CD14-positive monocyte (primary cell): Measurements from ENCODE around the gene ZBTB37. TPM values are rescaled to one million over a fixed set of nuclear protein-coding genes. Genes with fewer than 3 reads are reported as not detected.
A peak's percentile ranks its signal among the peaks of the same experiment; 100 is the strongest.

Source experiments
- DNase-seq, 3 donors: peaks; one replicate each; pipeline ENCODE4 v3.0.0-alpha.2; 2011 to 2022
- H2AFZ ChIP-seq: 2 replicates; pipeline ENCODE4 v1.6.0; 2012; ENCODE audit warnings: mild to moderate bottlenecking, low read depth, low read length, inconsistent platforms; ENCODE audit not compliant: insufficient read depth, poor library complexity, severe bottlenecking
- H3K27ac ChIP-seq, 2 donors: 1 replicate in 1 of 2; 2 replicates in 1 of 2; pipeline ENCODE4 v1.5.1; 2012 to 2013; ENCODE audit warnings: low read length in 2 of 2, control low read depth in 1 of 2, inconsistent platforms in 1 of 2, low read depth in 1 of 2, mild to moderate bottlenecking in 1 of 2
- H3K27me3 ChIP-seq, 2 donors: one replicate each; pipeline versions ENCODE4 v1.6.0 to v1.6.1; 2011 to 2013; ENCODE audit warnings: low read length in 2 of 2; ENCODE audit not compliant: control insufficient read depth in 2 of 2, insufficient read depth in 2 of 2
- H3K36me3 ChIP-seq, 2 donors: replicated peaks in 1 of 2; 1 replicate in 1 of 2; 2 replicates in 1 of 2; pipeline versions ENCODE4 v1.5.1 to v1.6.1; 2012 to 2013; ENCODE audit warnings: low read length in 2 of 2, control low read depth in 1 of 2, inconsistent platforms in 1 of 2, mild to moderate bottlenecking in 1 of 2; ENCODE audit not compliant: insufficient read depth in 2 of 2, control insufficient read depth in 1 of 2
- H3K4me1 ChIP-seq, 2 donors: 1 replicate in 1 of 2; 2 replicates in 1 of 2; pipeline versions ENCODE4 v1.5.1 to v1.6.1; 2012 to 2013; ENCODE audit warnings: low read length in 2 of 2, control low read depth in 1 of 2, inconsistent platforms in 1 of 2, mild to moderate bottlenecking in 1 of 2, moderate library complexity in 1 of 2; ENCODE audit not compliant: insufficient read depth in 2 of 2, control insufficient read depth in 1 of 2
- H3K4me2 ChIP-seq: replicated peaks from 2 replicates; pipeline ENCODE3; 2012; ENCODE audit warnings: low read length, moderate library complexity, mild to moderate bottlenecking; ENCODE audit not compliant: poor library complexity, severe bottlenecking; ENCODE audit errors: extremely low read depth
- H3K4me3 ChIP-seq, 3 experiments: fragments of 200-600 bp in 1 of 3; sonication (generic) in 1 of 3; replicated peaks in 1 of 3; 1 replicate in 2 of 3; 2 replicates in 1 of 3; pipeline ENCODE4 v1.5.1; 2011 to 2013; ENCODE audit warnings: low read length in 3 of 3, mild to moderate bottlenecking in 3 of 3, control low read depth in 2 of 3, low read depth in 2 of 3, inconsistent platforms in 1 of 3, moderate library complexity in 1 of 3
- H3K79me2 ChIP-seq: 2 replicates; pipeline ENCODE4 v1.6.0; 2012; ENCODE audit warnings: mild to moderate bottlenecking, control low read depth, inconsistent platforms, low read length, moderate library complexity; ENCODE audit not compliant: insufficient read depth
- H3K9ac ChIP-seq: 2 replicates; pipeline ENCODE4 v1.6.0; 2017; ENCODE audit warnings: low read length, mild to moderate bottlenecking; ENCODE audit not compliant: insufficient read depth, poor library complexity, severe bottlenecking
- H3K9me3 ChIP-seq, 2 donors: replicated peaks in 1 of 2; 1 replicate in 1 of 2; 2 replicates in 1 of 2; pipeline versions ENCODE4 v1.5.1 to v1.6.1; 2012 to 2013; ENCODE audit warnings: low read length in 2 of 2, control low read depth in 1 of 2; ENCODE audit not compliant: control insufficient read depth in 1 of 2, insufficient read depth in 1 of 2
- H4K20me1 ChIP-seq: 2 replicates; pipeline ENCODE4 v1.6.0; 2012; ENCODE audit warnings: mild to moderate bottlenecking, low read length, control low read depth, moderate library complexity; ENCODE audit not compliant: insufficient read depth
- H3K27ac Mint-ChIP-seq, 7 donors: one replicate each; pipeline ENCODE4 v1.8.0; 2020; ENCODE audit warnings: mild to moderate bottlenecking in 7 of 7, mixed read lengths in 7 of 7, moderate library complexity in 6 of 7, inconsistent platforms in 2 of 7
- H3K27me3 Mint-ChIP-seq, 3 donors: one replicate each; pipeline ENCODE4 v1.8.0; 2021 to 2022; ENCODE audit warnings: low read depth in 3 of 3, mild to moderate bottlenecking in 3 of 3, mixed read lengths in 3 of 3, moderate library complexity in 3 of 3, inconsistent platforms in 1 of 3
- H3K36me3 Mint-ChIP-seq, 2 donors: one replicate each; pipeline ENCODE4 v1.8.0; 2020; ENCODE audit warnings: mixed read lengths in 2 of 2, inconsistent platforms in 1 of 2, mild to moderate bottlenecking in 1 of 2
- H3K4me1 Mint-ChIP-seq: one replicate; pipeline ENCODE4 v1.8.0; 2020; ENCODE audit warnings: mild to moderate bottlenecking, mixed read lengths
- H3K4me3 Mint-ChIP-seq, 2 donors: one replicate each; pipeline ENCODE4 v1.8.0; 2020; ENCODE audit warnings: mild to moderate bottlenecking in 2 of 2, mixed read lengths in 2 of 2, moderate library complexity in 1 of 2
- H3K9me3 Mint-ChIP-seq, 7 donors: one replicate each; pipeline ENCODE4 v1.8.0; 2020 to 2022; ENCODE audit warnings: mixed read lengths in 7 of 7, mild to moderate bottlenecking in 6 of 7, moderate library complexity in 6 of 7, inconsistent platforms in 2 of 7
- CTCF ChIP-seq: fragments of 200-600 bp; IDR thresholded peaks from one replicate; pipeline ENCODE4 v1.8.0; 2022; ENCODE audit warnings: antibody characterized with exemption, mild to moderate bottlenecking
- WGBS: methylation state at CpG from one replicate; pipeline ENCODE4 v1.1.5; 2013; ENCODE audit warnings: missing lambda C conversion rate; ENCODE audit not compliant: insufficient coverage; 5-methylcytosine and 5-hydroxymethylcytosine counted together
- intact Hi-C, 2 donors: fragments of 100-400 bp; cut with micrococcal nuclease; formaldehyde crosslinking; loops; one replicate each; pipeline versions ENCODE4 v1.15.0 to v1.15.1; 2023
- polyA plus RNA-seq, 3 donors: library from polyadenylated mRNA; depleted of rRNA in 1 of 3; unstranded in 2 of 3; stranded (reverse) in 1 of 3; fragments of 300-500 nt in 2 of 3; fragments of >200 nt in 1 of 3; fragmentation: Illumina TruSeq in 2 of 3; gene quantifications; 1 replicate in 2 of 3; 2 replicates in 1 of 3; pipeline ENCODE4 v1.2.3, GENCODE V29; 2012 to 2021

The ZBTB37 gene
- polyA plus RNA-seq, 3 donors = 0.87 to 4.1 (median 0.91) TPM

- H3K4me3 ChIP-seq = peak overlapping the region; percentile 89 to 96 (median 94)
- peaks cover 48 to 67% of the 10 kb centered on the region in 2 donors for H3K36me3 ChIP-seq
- H3K4me2 ChIP-seq = peak overlapping the region; percentile 83
- no peak for DNase-seq
- H3K27me3 ChIP-seq = no peaks in the 10 kb centered on the region
- Mint-ChIP-seq H3K4me3 (peak overlapping the region; percentile 98 to 99), H3K27me3 (peaks cover 0 to 2% (median 0%) of the 10 kb centered on the region in 3 donors), H3K9me3 (no peaks in the 10 kb centered on the region), H3K27ac (peak overlapping the region in 6 of 7 donors; percentile 33 to 97 (median 94)), H3K4me1 (peaks cover 50% of the 10 kb centered on the region), H3K36me3 (peaks cover 50 to 53% of the 10 kb centered on the region in 2 donors)
- H2AFZ ChIP-seq = peak overlapping the region; percentile 89
- H3K27ac ChIP-seq = peak overlapping the region in 1 of 2 donors; percentile 91
- H3K9ac ChIP-seq = peak overlapping the region; percentile 81
- H4K20me1 ChIP-seq = peaks cover 19% of the 10 kb centered on the region
- intact Hi-C loops = loop anchor here (5.0 to 10.0 kb wide), 4 partner anchors 39 to 392 kb away; partner anchors contain the start of gene PRDX6 (in 2 of the 2)
- H3K79me2 ChIP-seq = peaks cover 29% of the 10 kb centered on the region
- TF ChIP-seq CTCF = no peak
- H3K9me3 ChIP-seq = no peaks in the 10 kb centered on the region
- WGBS = 0% methylated on average over 1 of the region's 2 CpGs
- H3K4me1 ChIP-seq = peaks cover 22 to 32% of the 10 kb centered on the region in 2 donors
Measured at GRCh38 chr1:173866413-173867115, 1.6 kb upstream of the ZBTB37 start.

GRCh38 chr1:173867141-173867752 is 933 bp upstream of the ZBTB37 start:
- intact Hi-C loops = loop anchor here (5.0 to 10.0 kb wide), 4 partner anchors 40 to 392 kb away; partner anchors contain the start of gene PRDX6 (in 2 of the 2)
- H3K9ac ChIP-seq = peak overlapping the region; percentile 81
- H3K27me3 ChIP-seq = no peaks in the 10 kb centered on the region
- H3K4me3 ChIP-seq = peak overlapping the region; percentile 89 to 96 (median 94)
- H3K4me3 Mint-ChIP-seq = peak overlapping the region; percentile 98 to 99
- H2AFZ ChIP-seq = peak overlapping the region; percentile 89
- H3K27me3 Mint-ChIP-seq = peaks cover 0 to 2% (median 0%) of the 10 kb centered on the region in 3 donors
- H3K36me3 Mint-ChIP-seq = peaks cover 48 to 49% of the 10 kb centered on the region in 2 donors
- no peak for TF ChIP-seq CTCF
- H3K27ac Mint-ChIP-seq = peak overlapping the region; percentile 91 to 97 (median 96)
- H3K4me1 ChIP-seq = peaks cover 22 to 32% of the 10 kb centered on the region in 2 donors
- under 1% methylated on average over 31 of the region's 32 CpGs for WGBS
- peaks cover 29% of the 10 kb centered on the region for H3K79me2 ChIP-seq
- peak overlapping the region; percentile 83 for H3K4me2 ChIP-seq
- H3K4me1 Mint-ChIP-seq = peaks cover 50% of the 10 kb centered on the region
- no peak for DNase-seq
- H3K9me3 ChIP-seq = no peaks in the 10 kb centered on the region
- H3K36me3 ChIP-seq = peaks cover 45 to 61% of the 10 kb centered on the region in 2 donors
- peak overlapping the region; percentile 86 to 91 for H3K27ac ChIP-seq
- peaks cover 19% of the 10 kb centered on the region for H4K20me1 ChIP-seq
- no peaks in the 10 kb centered on the region for H3K9me3 Mint-ChIP-seq
